Lower leg skin (tissue), 4 donors: Measurements from ENCODE around the gene EIF3J. TPM values are rescaled to one million over a fixed set of nuclear protein-coding genes. Genes with fewer than 3 reads are reported as not detected.

Experiments
- DNase-seq, 2 donors: peaks; one replicate each; pipeline ENCODE4 v3.0.0-alpha.2; 2019; ENCODE audit warnings: low spot score in 2 of 2
- H3K4me3 ChIP-seq: fragments of 200-600 bp; sonication (generic); 2 replicates; pipeline ENCODE4 v1.5.1; 2017; ENCODE audit warnings: mild to moderate bottlenecking, low read depth; ENCODE audit not compliant: poor library complexity, severe bottlenecking
- POLR2A ChIP-seq, 2 donors: fragments of 450-650 bp; IDR thresholded peaks; one replicate each; pipeline ENCODE4 v1.6.1; 2016 to 2017; ENCODE audit warnings: antibody characterized with exemption in 2 of 2, mild to moderate bottlenecking in 1 of 2, moderate library complexity in 1 of 2
- WGBS, 2 donors: methylation state at CpG; one replicate each; pipeline ENCODE4 v1.1.5; 2018; 5-methylcytosine and 5-hydroxymethylcytosine counted together
- intact Hi-C: fragments of 100-400 bp; cut with DNase I; formaldehyde crosslinking; loops from one replicate; pipeline ENCODE4 v1.15.0; 2023; ENCODE audit warnings: low total_unique reads
- total RNA-seq, 4 donors: library from RNA; depleted of rRNA; stranded (reverse); fragments of >200 nt; gene quantifications; one replicate each; pipeline ENCODE4 v1.1.0, GENCODE V29; 2016
- TF ChIP-seq, protein P1 (sequence below), 3 donors: fragments of 450-650 bp; IDR thresholded peaks; one replicate each; pipeline ENCODE4 v1.5.1; 2016; ENCODE audit warnings: antibody characterized with exemption in 3 of 3, mild to moderate bottlenecking in 3 of 3, moderate library complexity in 2 of 3

EIF3J gene
- total RNA-seq, 4 donors from 2014 or later: 35.1 to 45.2 (median 42.3) TPM

DNA sequence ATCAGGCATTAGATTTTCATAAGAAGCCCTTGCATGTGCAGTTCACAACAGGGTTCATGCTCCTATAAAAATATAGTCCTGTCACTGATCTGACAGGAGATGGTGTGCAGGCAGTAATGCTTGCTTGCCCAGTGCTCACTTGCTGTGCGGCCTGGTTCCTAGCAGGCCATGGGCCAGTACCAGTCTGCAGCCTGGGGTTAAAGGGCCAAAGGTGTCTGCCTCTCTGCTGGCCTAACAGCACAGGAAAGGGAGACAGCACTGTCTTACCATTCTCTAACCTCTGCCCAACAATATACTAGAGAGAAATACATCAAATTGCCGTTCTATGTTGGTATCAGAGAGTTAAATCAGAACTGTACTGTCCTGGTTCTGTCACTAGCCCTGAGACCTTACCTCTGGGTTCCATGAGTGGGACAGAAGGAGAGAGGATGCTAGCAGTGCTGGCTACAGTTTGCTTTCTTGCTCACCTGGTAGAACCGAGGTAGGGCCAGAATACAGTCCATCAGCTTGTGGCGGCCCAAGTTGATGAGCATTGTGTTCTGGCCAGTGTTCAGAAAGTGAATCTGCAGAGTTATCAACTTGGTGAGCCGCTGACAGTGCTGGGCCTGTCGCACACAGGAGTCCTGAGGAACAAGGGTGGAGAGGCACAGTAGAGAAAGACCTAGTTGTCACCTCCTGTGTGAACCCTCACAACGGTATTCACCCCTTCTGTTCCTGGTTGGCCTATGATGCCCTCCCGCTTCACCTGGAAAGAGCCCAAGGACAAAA lies 28.6 kb downstream of the EIF3J start:
- intact Hi-C loops: loop anchor here (10.0 kb wide), 1 partner anchor 59 kb away; no protein-coding TSS in a partner anchor
- no peak overlapping the region for H3K4me3 ChIP-seq
- no peak for TF ChIP-seq POLR2A (IDR thresholded peaks at IDR 0.05)
- TF ChIP-seq, protein P1, sequence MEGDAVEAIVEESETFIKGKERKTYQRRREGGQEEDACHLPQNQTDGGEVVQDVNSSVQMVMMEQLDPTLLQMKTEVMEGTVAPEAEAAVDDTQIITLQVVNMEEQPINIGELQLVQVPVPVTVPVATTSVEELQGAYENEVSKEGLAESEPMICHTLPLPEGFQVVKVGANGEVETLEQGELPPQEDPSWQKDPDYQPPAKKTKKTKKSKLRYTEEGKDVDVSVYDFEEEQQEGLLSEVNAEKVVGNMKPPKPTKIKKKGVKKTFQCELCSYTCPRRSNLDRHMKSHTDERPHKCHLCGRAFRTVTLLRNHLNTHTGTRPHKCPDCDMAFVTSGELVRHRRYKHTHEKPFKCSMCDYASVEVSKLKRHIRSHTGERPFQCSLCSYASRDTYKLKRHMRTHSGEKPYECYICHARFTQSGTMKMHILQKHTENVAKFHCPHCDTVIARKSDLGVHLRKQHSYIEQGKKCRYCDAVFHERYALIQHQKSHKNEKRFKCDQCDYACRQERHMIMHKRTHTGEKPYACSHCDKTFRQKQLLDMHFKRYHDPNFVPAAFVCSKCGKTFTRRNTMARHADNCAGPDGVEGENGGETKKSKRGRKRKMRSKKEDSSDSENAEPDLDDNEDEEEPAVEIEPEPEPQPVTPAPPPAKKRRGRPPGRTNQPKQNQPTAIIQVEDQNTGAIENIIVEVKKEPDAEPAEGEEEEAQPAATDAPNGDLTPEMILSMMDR (IDR thresholded peaks at IDR 0.05): no peak
- no peak for DNase-seq
- WGBS, 2 donors: 95 to 98% methylated on average over 8 of the region's 8 CpGs

DNA sequence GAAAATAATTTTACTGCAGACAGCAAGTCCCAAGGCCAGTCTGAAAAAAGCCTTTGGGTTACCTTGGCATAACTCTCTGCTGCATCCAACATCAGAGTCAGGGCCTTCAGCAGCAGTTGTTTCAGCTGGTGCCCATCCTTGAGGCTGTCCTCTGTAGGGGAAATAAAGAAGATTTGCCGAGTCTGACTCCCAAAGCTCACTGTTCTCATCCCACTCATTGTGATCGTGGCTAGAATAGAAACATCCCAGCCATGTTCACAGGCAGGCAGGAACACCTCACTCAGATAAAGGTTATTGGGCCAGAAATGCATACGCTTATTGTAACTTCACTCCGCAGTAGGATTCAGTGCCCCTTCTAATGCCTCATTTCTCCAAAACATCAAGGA lies 29.2 kb downstream of the EIF3J start:
- H3K4me3 ChIP-seq: no peak overlapping the region
- TF ChIP-seq POLR2A (IDR thresholded peaks at IDR 0.05): no peak
- TF ChIP-seq, protein P1 (IDR thresholded peaks at IDR 0.05): no peak

DNA sequence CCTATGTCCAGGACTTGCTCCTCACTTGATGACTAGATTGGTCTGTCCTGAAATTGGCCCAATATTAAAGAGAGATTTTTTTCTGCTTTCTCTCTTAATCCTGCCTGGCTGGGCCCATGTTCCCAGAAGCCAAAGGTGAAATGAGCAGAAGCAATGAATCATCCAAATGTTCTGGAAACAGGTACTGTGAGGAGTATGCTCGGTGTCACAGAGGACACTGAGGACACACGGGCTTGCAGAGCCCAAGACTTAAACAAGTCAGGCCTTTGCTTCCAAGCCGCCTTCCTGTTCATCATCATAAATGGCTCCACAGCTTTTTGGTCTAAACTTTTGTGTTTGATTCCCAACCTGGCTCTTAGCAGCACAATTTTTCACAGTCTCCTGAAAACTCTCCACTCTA lies 31.4 kb downstream of the EIF3J start:
- H3K4me3 ChIP-seq: no peak overlapping the region
- DNase-seq: no peak
- 73 to 78% methylated on average over 3 of the region's 3 CpGs for WGBS, 2 donors
- intact Hi-C loops: loop anchor here (10.0 kb wide), 1 partner anchor 56 kb away; no protein-coding TSS in a partner anchor
- TF ChIP-seq, protein P1 (IDR thresholded peaks at IDR 0.05): no peak
- TF ChIP-seq POLR2A (IDR thresholded peaks at IDR 0.05): no peak

More for the DNA sequence above, 29.2 kb downstream of the EIF3J start:
- intact Hi-C loops: loop anchor here (10.0 kb wide), 1 partner anchor 59 kb away; no protein-coding TSS in a partner anchor
- no peak for DNase-seq
- 95 to 96% methylated on average over 4 of the region's 4 CpGs for WGBS, 2 donors

DNA sequence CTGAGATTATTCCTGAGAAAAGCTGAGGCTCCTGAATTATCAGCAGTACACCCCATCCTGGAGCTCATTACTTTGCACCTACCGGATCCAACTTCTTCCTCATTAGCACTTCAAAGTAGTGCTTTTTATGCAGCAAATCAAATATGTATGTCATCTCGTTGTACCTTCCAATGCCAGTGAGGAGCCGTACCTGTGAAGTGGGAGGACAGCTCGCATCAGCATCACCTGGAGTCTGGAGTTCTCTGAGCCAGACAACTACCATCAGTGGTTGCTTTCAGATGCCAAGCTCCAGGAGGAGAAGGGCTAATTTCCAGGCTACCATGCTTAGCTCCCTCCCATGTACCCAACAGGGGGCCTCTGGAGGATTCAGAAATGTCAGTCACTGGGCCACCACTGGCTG lies 32.4 kb downstream of the EIF3J start:
- intact Hi-C loops: loop anchor here (10.0 kb wide), 1 partner anchor 55 kb away; no protein-coding TSS in a partner anchor
- H3K4me3 ChIP-seq: no peak overlapping the region
- WGBS, 2 donors: 94 to 98% methylated on average over 4 of the region's 4 CpGs
- TF ChIP-seq, protein P1 (IDR thresholded peaks at IDR 0.05): no peak
- TF ChIP-seq POLR2A (IDR thresholded peaks at IDR 0.05): no peak
- DNase-seq: no peak

DNA sequence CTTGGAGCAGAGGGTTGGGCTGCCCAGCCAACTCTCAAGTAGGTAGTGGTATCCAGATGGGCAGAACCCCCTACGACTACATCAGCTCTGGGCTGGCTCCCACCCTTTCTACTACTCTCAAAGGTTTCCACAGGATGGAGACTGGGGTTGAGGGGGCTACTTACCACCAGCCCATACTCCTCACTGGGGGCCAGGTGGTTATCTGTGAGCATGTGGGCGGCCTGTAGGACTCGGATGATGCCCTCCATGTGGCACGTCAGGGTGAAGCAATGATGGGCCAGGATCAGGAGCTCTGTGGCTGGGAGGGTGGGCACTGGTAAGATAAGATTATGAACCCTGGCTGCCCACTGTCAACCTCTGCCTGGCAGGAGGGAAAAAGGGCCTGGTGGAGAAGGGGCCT lies 33.4 kb downstream of the EIF3J start:
- intact Hi-C loops: no loop called here
- 97 to 100% methylated on average over 3 to 4 of the region's 4 CpGs for WGBS, 2 donors
- TF ChIP-seq, protein P1 (IDR thresholded peaks at IDR 0.05): no peak
- TF ChIP-seq POLR2A (IDR thresholded peaks at IDR 0.05): no peak
- DNase-seq: no peak
- no peak overlapping the region for H3K4me3 ChIP-seq
